ENCODE measurements around the gene CASK.

Gene CASK

GRCh38 chrX:41823402-41823801 lies 100.0 kb downstream of the CASK start:
- Histone ChIP-seq H3K79me2 (ENCODE audit: low read length) (no peaks in the 10 kb centered on the region), H3K27ac (ENCODE audit: low read length) (no peak overlapping the region), H3K4me2 (ENCODE audit: low read depth, low read length) (no peak overlapping the region), H3K9ac (ENCODE audit: low read length) (no peak overlapping the region), H4K20me1 (ENCODE audit: insufficient read depth, low read length) (no peaks in the 10 kb centered on the region), H3K4me3 (ENCODE audit: low read length) (no peak overlapping the region), H3K27me3 (replicated peaks; ENCODE audit: insufficient read depth, low read length) (no peaks in the 10 kb centered on the region), H3K4me1 (ENCODE audit: low read length) (no peaks in the 10 kb centered on the region), H3F3A (ENCODE audit: insufficient read depth, low read length) (no peaks in the 10 kb centered on the region), H3K9me3 (replicated peaks; ENCODE audit: insufficient read depth, low read length) (no peaks in the 10 kb centered on the region), H2AFZ (ENCODE audit: low read length) (no peak overlapping the region), H3K36me3 (replicated peaks; ENCODE audit: insufficient read depth, low read length) (no peaks in the 10 kb centered on the region), H3K9me2 (replicated peaks; ENCODE audit: insufficient read depth, low read length) (no peaks in the 10 kb centered on the region)
- TF ChIP-seq EZH2 (optimal IDR thresholded peaks at IDR 0.05; ENCODE audit: low read depth, low read length) (no peak), EZH2phosphoT487 (IDR thresholded peaks at IDR 0.05; ENCODE audit: low read length) (no peak)
- TF ChIP-seq, protein P1, sequence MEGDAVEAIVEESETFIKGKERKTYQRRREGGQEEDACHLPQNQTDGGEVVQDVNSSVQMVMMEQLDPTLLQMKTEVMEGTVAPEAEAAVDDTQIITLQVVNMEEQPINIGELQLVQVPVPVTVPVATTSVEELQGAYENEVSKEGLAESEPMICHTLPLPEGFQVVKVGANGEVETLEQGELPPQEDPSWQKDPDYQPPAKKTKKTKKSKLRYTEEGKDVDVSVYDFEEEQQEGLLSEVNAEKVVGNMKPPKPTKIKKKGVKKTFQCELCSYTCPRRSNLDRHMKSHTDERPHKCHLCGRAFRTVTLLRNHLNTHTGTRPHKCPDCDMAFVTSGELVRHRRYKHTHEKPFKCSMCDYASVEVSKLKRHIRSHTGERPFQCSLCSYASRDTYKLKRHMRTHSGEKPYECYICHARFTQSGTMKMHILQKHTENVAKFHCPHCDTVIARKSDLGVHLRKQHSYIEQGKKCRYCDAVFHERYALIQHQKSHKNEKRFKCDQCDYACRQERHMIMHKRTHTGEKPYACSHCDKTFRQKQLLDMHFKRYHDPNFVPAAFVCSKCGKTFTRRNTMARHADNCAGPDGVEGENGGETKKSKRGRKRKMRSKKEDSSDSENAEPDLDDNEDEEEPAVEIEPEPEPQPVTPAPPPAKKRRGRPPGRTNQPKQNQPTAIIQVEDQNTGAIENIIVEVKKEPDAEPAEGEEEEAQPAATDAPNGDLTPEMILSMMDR (IDR thresholded peaks at IDR 0.05; ENCODE audit: low read length) = no peak
- no peak for DNase-seq

- no peak overlapping the region for H3K9ac ChIP-seq (ENCODE audit: low read length)
- H3K9me2 ChIP-seq (replicated peaks; ENCODE audit: insufficient read depth, low read length) = no peaks in the 10 kb centered on the region
- no peaks in the 10 kb centered on the region for H3F3A ChIP-seq (ENCODE audit: insufficient read depth, low read length)
- H3K9me3 ChIP-seq (replicated peaks; ENCODE audit: insufficient read depth, low read length) = no peaks in the 10 kb centered on the region
- no peaks in the 10 kb centered on the region for H3K27me3 ChIP-seq (replicated peaks; ENCODE audit: insufficient read depth, low read length)
- H3K4me2 ChIP-seq (ENCODE audit: low read depth, low read length) = no peak overlapping the region
- H2AFZ ChIP-seq (ENCODE audit: low read length) = no peak overlapping the region
- no peaks in the 10 kb centered on the region for H3K79me2 ChIP-seq (ENCODE audit: low read length)
- H3K27ac ChIP-seq (ENCODE audit: low read length) = no peak overlapping the region
- H4K20me1 ChIP-seq (ENCODE audit: insufficient read depth, low read length) = no peaks in the 10 kb centered on the region
- H3K36me3 ChIP-seq (replicated peaks; ENCODE audit: insufficient read depth, low read length) = no peaks in the 10 kb centered on the region
- no peak for TF ChIP-seq EZH2phosphoT487 (IDR thresholded peaks at IDR 0.05; ENCODE audit: low read length)
- TF ChIP-seq, protein P1 (IDR thresholded peaks at IDR 0.05; ENCODE audit: low read length) = no peak
- TF ChIP-seq EZH2 (optimal IDR thresholded peaks at IDR 0.05; ENCODE audit: low read depth, low read length) = no peak
- H3K4me3 ChIP-seq (ENCODE audit: low read length) = no peak overlapping the region
- DNase-seq = no peak
- no peaks in the 10 kb centered on the region for H3K4me1 ChIP-seq (ENCODE audit: low read length)
These were observed 100.5 kb downstream of the CASK start for GRCh38 chrX:41822892-41823291.

DNA sequence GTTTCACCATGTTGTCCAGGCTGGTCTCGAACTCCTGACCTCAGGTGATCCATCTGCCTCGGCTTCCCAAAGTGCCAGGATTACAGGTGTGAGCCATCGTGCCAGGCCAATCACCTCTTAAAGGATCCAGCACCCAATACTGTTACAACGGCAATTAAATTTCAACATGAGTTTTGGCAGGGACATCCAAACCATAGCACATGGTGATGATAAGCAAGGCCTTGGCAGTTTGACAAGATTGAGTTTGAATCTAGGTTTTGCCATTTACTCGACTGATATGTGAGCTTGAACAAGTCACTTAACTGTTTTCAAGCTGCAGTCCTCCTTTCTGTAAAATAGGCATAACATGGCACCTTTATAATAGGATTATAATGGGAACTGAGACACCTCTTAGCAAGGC lies 115.3 kb downstream of the CASK start:
- TF ChIP-seq, protein P1 (IDR thresholded peaks at IDR 0.05; ENCODE audit: low read length) = no peak
- no peak for TF ChIP-seq EZH2 (optimal IDR thresholded peaks at IDR 0.05; ENCODE audit: low read depth, low read length)
- no peak for TF ChIP-seq EZH2phosphoT487 (IDR thresholded peaks at IDR 0.05; ENCODE audit: low read length)
- Histone ChIP-seq H3K4me1 (ENCODE audit: low read length) (no peaks in the 10 kb centered on the region), H3K4me2 (ENCODE audit: low read depth, low read length) (no peak overlapping the region), H3K36me3 (replicated peaks; ENCODE audit: insufficient read depth, low read length) (no peaks in the 10 kb centered on the region), H4K20me1 (ENCODE audit: insufficient read depth, low read length) (no peaks in the 10 kb centered on the region), H3K9ac (ENCODE audit: low read length) (no peak overlapping the region), H3K27me3 (replicated peaks; ENCODE audit: insufficient read depth, low read length) (no peaks in the 10 kb centered on the region), H3K9me3 (replicated peaks; ENCODE audit: insufficient read depth, low read length) (no peaks in the 10 kb centered on the region), H2AFZ (ENCODE audit: low read length) (no peak overlapping the region), H3K9me2 (replicated peaks; ENCODE audit: insufficient read depth, low read length) (no peaks in the 10 kb centered on the region), H3K27ac (ENCODE audit: low read length) (no peak overlapping the region), H3F3A (ENCODE audit: insufficient read depth, low read length) (no peaks in the 10 kb centered on the region), H3K4me3 (ENCODE audit: low read length) (no peak overlapping the region), H3K79me2 (ENCODE audit: low read length) (no peaks in the 10 kb centered on the region)
- DNase-seq = no peak
